Upper lobe of right lung (tissue), 1 donor: Measurements from ENCODE around the gene PHLPP1. TPM values are rescaled to one million over a fixed set of nuclear protein-coding genes. Genes with fewer than 3 reads are reported as not detected.

Experiments used
- ATAC-seq: fragments of 200-7000 bp; cut with Tn5 transposase; one replicate; pipeline ENCODE4 v1.9.1; 2020; ENCODE audit warnings: mild to moderate bottlenecking, moderate library complexity
- DNase-seq: peaks from one replicate; pipeline ENCODE4 v3.0.0-alpha.2; 2020
- H3K27ac ChIP-seq: fragments of 200-600 bp; one replicate; pipeline ENCODE4 v1.8.0; 2022
- H3K27me3 ChIP-seq: fragments of 200-600 bp; one replicate; pipeline ENCODE4 v1.8.0; 2022; ENCODE audit warnings: mild to moderate bottlenecking
- H3K36me3 ChIP-seq: fragments of 200-600 bp; one replicate; pipeline ENCODE4 v1.8.0; 2022
- H3K4me1 ChIP-seq: fragments of 200-600 bp; one replicate; pipeline ENCODE4 v1.8.0; 2022
- H3K4me3 ChIP-seq: fragments of 200-600 bp; one replicate; pipeline ENCODE4 v1.8.0; 2022; ENCODE audit warnings: mild to moderate bottlenecking
- H3K9me3 ChIP-seq: fragments of 200-600 bp; one replicate; pipeline ENCODE4 v1.8.0; 2022
- intact Hi-C: fragments of 100-400 bp; cut with DNase I; formaldehyde crosslinking; loops from one replicate; pipeline ENCODE4 v1.11.0; 2022
- total RNA-seq: library from RNA; stranded (reverse); fragmentation: NEBNext Ultra II Directional; extraction: Animal tissue kit (Norgen Biotek cat#: 25700); gene quantifications from one replicate; pipeline ENCODE4 v1.2.1, GENCODE V29; 2021
- TF ChIP-seq, protein P1 (sequence below): fragments of 200-600 bp; IDR thresholded peaks from one replicate; pipeline ENCODE4 v1.8.0; 2022; ENCODE audit warnings: antibody characterized with exemption
- donor health status: DM: no; HTN: yes; CAD: no; lungs with severe emphysema.

PHLPP1 gene
- total RNA-seq, 1 donor from 2014 or later = 11.9 TPM

DNA sequence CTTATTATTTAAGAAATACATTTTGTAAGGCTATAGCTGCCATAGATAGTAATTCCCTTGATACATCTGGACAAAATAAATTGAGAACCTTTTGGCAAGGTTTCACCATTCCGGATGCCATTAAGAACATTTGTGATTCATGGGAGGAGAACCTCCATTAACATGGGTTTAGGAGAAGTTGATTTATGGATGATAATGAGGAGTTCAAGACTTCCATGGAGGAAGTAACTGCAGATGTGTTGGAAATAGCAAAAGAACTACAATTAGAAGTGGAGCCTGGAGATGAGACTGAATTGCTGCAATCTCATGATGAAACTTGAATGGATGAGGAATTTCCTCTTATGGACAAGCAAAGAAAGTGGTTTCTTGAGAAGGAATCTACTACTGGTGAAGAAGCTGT is 17.3 kb downstream of the PHLPP1 start:
- no peaks in the 10 kb centered on the region for H3K36me3 ChIP-seq
- H3K27me3 ChIP-seq = no peaks in the 10 kb centered on the region
- no peaks in the 10 kb centered on the region for H3K4me1 ChIP-seq
- intact Hi-C loops = no loop called here
- H3K4me3 ChIP-seq = no peak overlapping the region
- no peak for ATAC-seq
- H3K9me3 ChIP-seq = no peaks in the 10 kb centered on the region
- H3K27ac ChIP-seq = no peak overlapping the region
- no peak for DNase-seq
- TF ChIP-seq, protein P1, sequence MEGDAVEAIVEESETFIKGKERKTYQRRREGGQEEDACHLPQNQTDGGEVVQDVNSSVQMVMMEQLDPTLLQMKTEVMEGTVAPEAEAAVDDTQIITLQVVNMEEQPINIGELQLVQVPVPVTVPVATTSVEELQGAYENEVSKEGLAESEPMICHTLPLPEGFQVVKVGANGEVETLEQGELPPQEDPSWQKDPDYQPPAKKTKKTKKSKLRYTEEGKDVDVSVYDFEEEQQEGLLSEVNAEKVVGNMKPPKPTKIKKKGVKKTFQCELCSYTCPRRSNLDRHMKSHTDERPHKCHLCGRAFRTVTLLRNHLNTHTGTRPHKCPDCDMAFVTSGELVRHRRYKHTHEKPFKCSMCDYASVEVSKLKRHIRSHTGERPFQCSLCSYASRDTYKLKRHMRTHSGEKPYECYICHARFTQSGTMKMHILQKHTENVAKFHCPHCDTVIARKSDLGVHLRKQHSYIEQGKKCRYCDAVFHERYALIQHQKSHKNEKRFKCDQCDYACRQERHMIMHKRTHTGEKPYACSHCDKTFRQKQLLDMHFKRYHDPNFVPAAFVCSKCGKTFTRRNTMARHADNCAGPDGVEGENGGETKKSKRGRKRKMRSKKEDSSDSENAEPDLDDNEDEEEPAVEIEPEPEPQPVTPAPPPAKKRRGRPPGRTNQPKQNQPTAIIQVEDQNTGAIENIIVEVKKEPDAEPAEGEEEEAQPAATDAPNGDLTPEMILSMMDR = no peak

DNA sequence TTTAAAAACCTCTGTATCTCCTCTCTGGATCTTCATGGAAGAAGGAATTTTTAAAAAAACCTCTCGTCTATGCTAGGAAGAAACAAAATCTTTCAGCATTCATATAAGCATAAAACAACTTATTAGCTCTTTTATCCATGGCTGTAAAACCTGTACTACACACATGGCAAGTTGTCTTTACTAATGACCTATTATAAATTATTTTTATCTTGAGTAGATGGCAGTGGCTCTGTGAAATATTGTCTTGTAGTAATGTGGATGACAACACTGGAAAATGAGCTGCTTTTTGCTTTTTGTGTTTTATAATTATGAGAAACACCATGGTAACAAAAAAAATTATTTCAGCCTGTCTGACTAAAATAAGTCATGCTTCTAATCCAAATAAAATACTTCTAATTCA is 18.9 kb downstream of the PHLPP1 start:
- no peak overlapping the region for H3K27ac ChIP-seq
- H3K4me1 ChIP-seq = no peaks in the 10 kb centered on the region
- H3K9me3 ChIP-seq = no peaks in the 10 kb centered on the region
- no peaks in the 10 kb centered on the region for H3K36me3 ChIP-seq
- TF ChIP-seq, protein P1 = no peak
- H3K4me3 ChIP-seq = no peak overlapping the region
- H3K27me3 ChIP-seq = no peaks in the 10 kb centered on the region
- no peak for ATAC-seq
- intact Hi-C loops = no loop called here
- no peak for DNase-seq

DNA sequence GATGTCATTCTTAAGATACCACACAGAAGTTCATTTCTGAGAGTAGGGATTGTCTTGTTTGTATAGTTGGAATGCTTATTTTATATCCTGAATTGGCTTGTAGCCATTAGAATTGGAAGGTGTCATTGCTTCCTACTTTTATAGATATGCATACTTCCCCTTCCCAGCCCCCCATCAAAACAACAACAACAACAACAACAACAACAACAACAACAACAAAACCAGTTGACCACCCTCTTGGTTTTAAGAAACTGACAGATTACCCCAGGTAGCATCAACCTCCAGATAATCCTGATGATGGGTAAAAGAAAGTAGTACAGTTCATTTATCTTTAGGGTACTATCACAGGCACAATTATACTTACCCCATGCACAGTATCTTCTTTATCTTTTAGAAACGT is 20.0 kb downstream of the PHLPP1 start:
- Histone ChIP-seq H3K27ac (no peak overlapping the region), H3K9me3 (no peaks in the 10 kb centered on the region), H3K36me3 (no peaks in the 10 kb centered on the region), H3K4me1 (no peaks in the 10 kb centered on the region), H3K4me3 (no peak overlapping the region), H3K27me3 (no peaks in the 10 kb centered on the region)
- intact Hi-C loops = no loop called here
- no peak for DNase-seq
- no peak for ATAC-seq
- TF ChIP-seq, protein P1 = no peak

DNA sequence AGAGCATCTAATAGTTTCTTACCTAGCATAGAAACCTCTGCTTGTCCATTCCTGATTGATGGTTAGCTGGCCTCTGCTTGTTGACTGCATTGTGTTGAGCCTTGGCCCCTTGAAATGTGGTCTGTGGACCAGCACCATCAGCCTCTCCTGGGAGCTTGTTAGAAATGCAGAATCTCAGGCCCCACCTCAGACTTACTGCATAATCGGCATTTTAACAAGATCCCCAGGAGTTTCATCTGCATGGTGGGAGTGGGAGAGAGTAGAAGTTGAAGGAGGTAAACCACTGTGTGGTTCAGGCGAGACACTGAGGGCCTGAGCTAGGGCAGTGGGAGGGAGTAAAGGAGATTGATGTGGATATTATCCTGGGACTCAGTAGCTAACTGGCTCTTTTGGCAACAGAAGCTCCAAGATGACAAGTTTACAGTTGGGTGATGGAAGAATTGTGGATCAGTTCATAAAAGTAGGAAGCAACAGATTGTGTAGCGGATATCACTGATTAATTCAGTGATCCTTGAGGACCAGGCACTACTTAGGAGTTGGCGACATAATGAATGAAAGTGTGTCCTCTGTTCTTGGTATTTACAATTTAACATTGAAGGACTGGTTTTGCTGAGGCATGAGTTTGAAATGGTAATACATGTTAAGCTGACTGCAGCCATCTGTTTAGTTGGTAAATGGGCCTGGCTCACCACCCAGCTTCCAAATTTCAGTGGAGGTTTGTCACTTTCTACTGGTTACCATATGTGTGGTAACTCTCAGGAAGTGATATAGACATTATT is 20.9 kb downstream of the PHLPP1 start:
- DNase-seq (no peak), ATAC-seq (no peak)
- Histone ChIP-seq H3K36me3 (no peaks in the 10 kb centered on the region), H3K27ac (no peak overlapping the region), H3K27me3 (no peaks in the 10 kb centered on the region), H3K4me3 (no peak overlapping the region), H3K9me3 (no peaks in the 10 kb centered on the region), H3K4me1 (peaks cover 8% of the 10 kb centered on the region)
- intact Hi-C loops = no loop called here
- TF ChIP-seq, protein P1 = no peak

DNA sequence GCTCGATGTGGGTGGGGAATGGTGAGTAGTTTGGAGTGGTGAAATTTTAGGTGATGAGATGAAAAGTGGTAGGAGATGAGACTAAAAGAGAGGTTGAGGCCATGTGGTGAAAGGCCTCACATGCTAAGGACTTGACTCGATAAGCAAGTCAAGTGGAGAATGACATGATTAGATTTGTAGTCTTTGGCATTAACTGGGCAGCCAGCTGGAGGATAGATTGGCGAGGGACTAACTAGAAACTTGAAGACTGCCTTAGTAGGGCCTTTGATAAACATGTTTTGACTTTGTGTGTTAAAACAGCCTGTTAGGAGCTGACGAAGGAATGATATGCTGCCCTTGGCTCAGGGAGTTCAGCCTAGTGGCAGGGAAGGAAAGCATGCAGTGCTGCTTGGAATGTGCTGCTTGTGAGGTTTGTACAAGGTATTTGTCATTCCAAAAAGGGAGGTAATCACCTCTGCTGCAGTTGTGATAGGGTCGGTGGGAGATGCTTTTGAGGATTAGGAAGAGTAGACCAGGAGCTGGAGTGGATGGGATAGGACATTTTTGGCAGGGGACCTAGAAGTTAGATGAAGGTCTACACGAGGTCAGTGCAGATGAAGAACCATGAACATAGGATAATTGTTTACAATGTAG is 22.0 kb downstream of the PHLPP1 start:
- no peaks in the 10 kb centered on the region for H3K9me3 ChIP-seq
- TF ChIP-seq, protein P1 = no peak
- DNase-seq = no peak
- no peak overlapping the region for H3K4me3 ChIP-seq
- peaks cover 15% of the 10 kb centered on the region for H3K4me1 ChIP-seq
- H3K27ac ChIP-seq = no peak overlapping the region
- intact Hi-C loops = no loop called here
- no peak for ATAC-seq
- no peaks in the 10 kb centered on the region for H3K27me3 ChIP-seq
- no peaks in the 10 kb centered on the region for H3K36me3 ChIP-seq
